ENCODE data around the gene TESK1. TPM values are rescaled to one million over a fixed set of nuclear protein-coding genes. Genes with fewer than 3 reads are reported as not detected.

Gene TESK1, protein sequence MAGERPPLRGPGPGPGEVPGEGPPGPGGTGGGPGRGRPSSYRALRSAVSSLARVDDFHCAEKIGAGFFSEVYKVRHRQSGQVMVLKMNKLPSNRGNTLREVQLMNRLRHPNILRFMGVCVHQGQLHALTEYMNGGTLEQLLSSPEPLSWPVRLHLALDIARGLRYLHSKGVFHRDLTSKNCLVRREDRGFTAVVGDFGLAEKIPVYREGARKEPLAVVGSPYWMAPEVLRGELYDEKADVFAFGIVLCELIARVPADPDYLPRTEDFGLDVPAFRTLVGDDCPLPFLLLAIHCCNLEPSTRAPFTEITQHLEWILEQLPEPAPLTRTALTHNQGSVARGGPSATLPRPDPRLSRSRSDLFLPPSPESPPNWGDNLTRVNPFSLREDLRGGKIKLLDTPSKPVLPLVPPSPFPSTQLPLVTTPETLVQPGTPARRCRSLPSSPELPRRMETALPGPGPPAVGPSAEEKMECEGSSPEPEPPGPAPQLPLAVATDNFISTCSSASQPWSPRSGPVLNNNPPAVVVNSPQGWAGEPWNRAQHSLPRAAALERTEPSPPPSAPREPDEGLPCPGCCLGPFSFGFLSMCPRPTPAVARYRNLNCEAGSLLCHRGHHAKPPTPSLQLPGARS
- total RNA-seq (2014; rRNA removed; shearing (Covaris generic)) (21.6 and 33.0 TPM in 2 replicates), polyA plus RNA-seq (2016; fragmentation: Nextera tagmentation; extraction: Ambion mirVana) (14.1 and 14.9 TPM in 2 replicates)

DNA sequence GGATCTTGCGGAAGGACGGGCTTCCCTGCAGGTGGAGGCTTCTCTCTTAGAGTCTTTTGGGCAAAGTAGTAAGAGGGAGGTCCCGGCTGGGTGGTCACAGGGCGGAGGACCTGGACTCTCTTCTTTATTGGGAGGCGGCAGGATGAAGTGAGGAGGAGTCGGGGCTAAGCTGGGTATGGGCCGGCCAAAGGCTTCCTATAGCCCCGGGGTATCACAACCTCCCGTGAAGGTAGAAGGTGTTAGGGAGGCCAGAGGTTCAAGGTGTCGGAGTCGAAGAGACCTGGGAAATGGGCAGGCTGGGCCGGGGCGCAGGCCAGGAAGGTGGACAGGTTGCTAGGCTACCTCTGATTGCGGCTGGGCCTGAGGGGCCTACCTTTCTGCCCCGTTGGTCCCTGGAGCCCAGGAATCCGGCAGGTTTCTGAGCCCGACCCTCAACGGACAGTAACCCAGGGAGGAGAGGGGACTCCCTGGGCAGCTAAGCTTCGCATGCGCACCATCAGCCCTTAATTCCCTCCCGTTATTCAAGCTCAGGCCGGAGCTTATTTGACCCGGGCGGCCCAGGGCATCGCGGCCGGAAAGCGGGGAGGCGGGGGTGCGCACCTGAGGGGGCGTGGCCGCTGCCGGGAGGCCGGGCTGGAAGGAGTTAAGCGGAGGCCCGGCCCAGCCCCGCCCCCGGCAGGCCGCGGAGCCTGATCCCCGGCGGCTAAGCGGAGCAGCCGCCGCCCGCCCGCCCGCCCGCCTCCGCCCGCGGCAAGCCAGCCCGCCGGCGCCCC, at the start of gene TESK1:
TESK1 (plus strand) TSS at position 685 of the 773 bp plus-strand sequence. CDS start 358 bp downstream, outside the sequence.
- TF ChIP-seq EZH2phosphoT487 (IDR thresholded peaks at IDR 0.05; ENCODE audit: insufficient read depth, low read depth) = no peak
- TF ChIP-seq EZH2 (IDR thresholded peaks at IDR 0.05; ENCODE audit: insufficient read depth, poor library complexity, severe bottlenecking) = no peak
- peak within 1 kb of the TSS; percentile 75 for H3K4me3 ChIP-seq
- WGBS, 2 experiments (ENCODE audit: low coverage in 1 of 2, low lambda C conversion rate in 2 of 2, missing lambda C conversion rate in 2 of 2) = 2% methylated on average over 23 to 33 of the region's 55 CpGs
- no peaks in the 10 kb centered on the region for H3K27me3 ChIP-seq (replicated peaks; ENCODE audit: insufficient read depth)
- peak within 1 kb of the TSS; percentile 91 for H3K4me2 ChIP-seq (ENCODE audit: unreplicated experiment)
- H3K9me2 ChIP-seq (ENCODE audit: insufficient read depth) = no peaks in the 10 kb centered on the region
- in situ Hi-C loops (cut with MboI) = loop anchor here (25.0 kb wide), 1 partner anchor 108 kb away; no protein-coding TSS in a partner anchor
- H2AFZ ChIP-seq = peak within 1 kb of the TSS; percentile 84
- H3K36me3 ChIP-seq (ENCODE audit: low read depth) = peaks cover 7% of the 10 kb centered on the region; the same call in 1 of the 2 replicates
- DNase-seq = peak; percentile 82
- no peaks in the 10 kb centered on the region for H4K20me1 ChIP-seq (ENCODE audit: insufficient read depth)
- H3K9ac ChIP-seq = peak within 1 kb of the TSS; percentile 76
- peaks cover 25% of the 10 kb centered on the region for H3K79me2 ChIP-seq (ENCODE audit: insufficient read depth)
- H3K27ac ChIP-seq = peak within 1 kb of the TSS; percentile 60
- H3K9me3 ChIP-seq (ENCODE audit: low read depth) = no peaks in the 10 kb centered on the region
- H3K4me1 ChIP-seq (ENCODE audit: insufficient read depth) = peaks cover 15% of the 10 kb centered on the region
- peaks cover 21% of the 10 kb centered on the region for H3F3A ChIP-seq (ENCODE audit: insufficient read depth)

DNA sequence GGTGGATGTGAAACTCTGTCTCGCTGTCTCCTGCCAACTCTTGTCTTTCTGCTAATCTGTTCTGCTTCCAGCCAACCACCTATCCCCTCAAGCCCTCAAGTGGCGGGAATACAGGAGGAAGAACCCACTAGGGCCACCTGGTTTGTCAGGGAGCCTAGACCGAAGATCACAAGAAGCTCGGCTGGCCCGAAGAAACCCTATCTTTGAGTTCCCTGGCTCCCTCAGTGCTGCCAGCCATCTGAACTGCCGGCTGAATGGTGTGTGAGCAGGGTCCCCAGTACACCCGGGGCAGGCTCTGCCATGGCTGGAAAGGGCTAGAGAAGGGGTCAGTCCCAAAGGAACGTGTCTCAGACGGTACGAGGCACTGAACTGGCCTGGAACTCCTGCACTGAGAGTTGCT, 49.2 kb upstream of the TESK1 start:
- H3K9me3 ChIP-seq (ENCODE audit: low read depth) = no peaks in the 10 kb centered on the region
- peaks cover 81% of the 10 kb centered on the region for H3K79me2 ChIP-seq (ENCODE audit: insufficient read depth)
- 80 to 81% methylated on average over 10 of the region's 10 CpGs for WGBS, 2 experiments (ENCODE audit: low coverage in 1 of 2, low lambda C conversion rate in 2 of 2, missing lambda C conversion rate in 2 of 2)
- no peak overlapping the region for H3K9ac ChIP-seq
- DNase-seq = no peak
- H4K20me1 ChIP-seq (ENCODE audit: insufficient read depth) = no peaks in the 10 kb centered on the region
- no peaks in the 10 kb centered on the region for H3K9me2 ChIP-seq (ENCODE audit: insufficient read depth)
- no peak overlapping the region for H3K4me3 ChIP-seq
- H3K36me3 ChIP-seq (ENCODE audit: low read depth) = peaks cover 42% of the 10 kb centered on the region
- H3F3A ChIP-seq (ENCODE audit: insufficient read depth) = peaks cover 30% of the 10 kb centered on the region
- H2AFZ ChIP-seq = no peak overlapping the region
- H3K4me2 ChIP-seq (ENCODE audit: unreplicated experiment) = no peak overlapping the region
- TF ChIP-seq EZH2 (IDR thresholded peaks at IDR 0.05; ENCODE audit: insufficient read depth, poor library complexity, severe bottlenecking) = no peak
- TF ChIP-seq EZH2phosphoT487 (IDR thresholded peaks at IDR 0.05; ENCODE audit: insufficient read depth, low read depth) = no peak
- peaks cover 26% of the 10 kb centered on the region for H3K4me1 ChIP-seq (ENCODE audit: insufficient read depth)
- in situ Hi-C loops (cut with MboI) = loop anchor here (10.0 kb wide), 1 partner anchor 441 kb away; the partner anchor contains the start of gene ATOSB
- H3K27ac ChIP-seq = no peak overlapping the region
- H3K27me3 ChIP-seq (replicated peaks; ENCODE audit: insufficient read depth) = no peaks in the 10 kb centered on the region

DNA sequence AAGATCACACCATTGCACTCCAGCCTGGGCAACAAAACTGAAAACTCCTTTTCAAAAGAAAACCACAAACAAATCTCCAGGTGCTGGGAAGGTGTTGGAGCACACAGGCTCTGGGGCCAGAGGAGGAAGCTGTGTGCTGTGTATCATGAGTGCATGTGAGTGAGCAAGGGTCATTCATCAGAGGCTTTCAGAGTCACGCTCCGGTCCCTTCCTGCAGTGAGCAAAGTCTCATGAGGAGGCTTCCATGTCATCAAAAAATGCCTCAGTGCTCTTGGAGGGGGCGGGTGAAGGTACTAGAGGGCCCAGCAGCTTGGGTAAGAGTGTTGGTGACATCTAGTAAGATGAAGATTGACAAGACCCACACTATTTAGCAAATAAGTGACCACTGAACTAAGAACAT, 48.3 kb upstream of the TESK1 start:
- no peak overlapping the region for H3K4me2 ChIP-seq (ENCODE audit: unreplicated experiment)
- no peak for TF ChIP-seq EZH2 (IDR thresholded peaks at IDR 0.05; ENCODE audit: insufficient read depth, poor library complexity, severe bottlenecking)
- TF ChIP-seq EZH2phosphoT487 (IDR thresholded peaks at IDR 0.05; ENCODE audit: insufficient read depth, low read depth) = no peak
- H3K27me3 ChIP-seq (replicated peaks; ENCODE audit: insufficient read depth) = no peaks in the 10 kb centered on the region
- H3K79me2 ChIP-seq (ENCODE audit: insufficient read depth) = peaks cover 72% of the 10 kb centered on the region
- no peak overlapping the region for H2AFZ ChIP-seq
- in situ Hi-C loops (cut with MboI) = loop anchor here (10.0 kb wide), 1 partner anchor 442 kb away; the partner anchor contains the start of gene ATOSB
- 97 to 100% methylated on average over 3 of the region's 3 CpGs for WGBS, 2 experiments (ENCODE audit: low coverage in 1 of 2, low lambda C conversion rate in 2 of 2, missing lambda C conversion rate in 2 of 2)
- H3F3A ChIP-seq (ENCODE audit: insufficient read depth) = peaks cover 24% of the 10 kb centered on the region
- no peak overlapping the region for H3K4me3 ChIP-seq
- H4K20me1 ChIP-seq (ENCODE audit: insufficient read depth) = no peaks in the 10 kb centered on the region
- no peak for DNase-seq
- no peak overlapping the region for H3K27ac ChIP-seq
- no peak overlapping the region for H3K9ac ChIP-seq
- peaks cover 19% of the 10 kb centered on the region for H3K4me1 ChIP-seq (ENCODE audit: insufficient read depth)
- no peaks in the 10 kb centered on the region for H3K9me3 ChIP-seq (ENCODE audit: low read depth)
- H3K9me2 ChIP-seq (ENCODE audit: insufficient read depth) = no peaks in the 10 kb centered on the region
- H3K36me3 ChIP-seq (ENCODE audit: low read depth) = peaks cover 45% of the 10 kb centered on the region

DNA sequence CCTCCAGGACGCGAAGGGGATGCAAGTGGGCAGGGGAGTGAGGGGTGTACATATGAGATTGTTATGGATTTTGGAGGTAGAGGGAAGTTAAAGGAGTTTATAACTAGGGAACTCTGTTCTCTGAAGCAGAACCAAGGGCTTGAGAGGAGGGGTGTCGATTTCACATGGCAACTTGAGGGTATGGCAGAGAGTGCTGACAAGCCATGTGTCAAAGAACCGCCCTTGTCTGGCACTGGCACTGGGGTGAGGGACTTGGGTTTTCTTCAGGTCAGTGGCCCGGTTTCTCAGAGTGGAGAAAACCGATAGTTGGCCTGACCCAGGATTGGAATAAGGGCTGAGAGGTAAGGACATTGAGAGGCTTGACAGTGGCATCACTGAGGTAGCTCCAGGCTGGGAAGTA, 47.7 kb upstream of the TESK1 start:
- H3K4me1 ChIP-seq (ENCODE audit: insufficient read depth) = peaks cover 15% of the 10 kb centered on the region
- H3F3A ChIP-seq (ENCODE audit: insufficient read depth) = peaks cover 23% of the 10 kb centered on the region
- H3K79me2 ChIP-seq (ENCODE audit: insufficient read depth) = peaks cover 67% of the 10 kb centered on the region
- no peaks in the 10 kb centered on the region for H3K9me2 ChIP-seq (ENCODE audit: insufficient read depth)
- no peak overlapping the region for H3K27ac ChIP-seq
- DNase-seq = no peak
- H3K36me3 ChIP-seq (ENCODE audit: low read depth) = peaks cover 50% of the 10 kb centered on the region
- no peak overlapping the region for H3K4me2 ChIP-seq (ENCODE audit: unreplicated experiment)
- TF ChIP-seq EZH2 (IDR thresholded peaks at IDR 0.05; ENCODE audit: insufficient read depth, poor library complexity, severe bottlenecking) = no peak
- TF ChIP-seq EZH2phosphoT487 (IDR thresholded peaks at IDR 0.05; ENCODE audit: insufficient read depth, low read depth) = no peak
- H3K9me3 ChIP-seq (ENCODE audit: low read depth) = no peaks in the 10 kb centered on the region
- no peaks in the 10 kb centered on the region for H4K20me1 ChIP-seq (ENCODE audit: insufficient read depth)
- H2AFZ ChIP-seq = no peak overlapping the region
- no peak overlapping the region for H3K4me3 ChIP-seq
- no peak overlapping the region for H3K9ac ChIP-seq
- in situ Hi-C loops (cut with MboI) = loop anchor here (10.0 kb wide), 1 partner anchor 443 kb away; the partner anchor contains the start of gene ATOSB
- H3K27me3 ChIP-seq (replicated peaks; ENCODE audit: insufficient read depth) = no peaks in the 10 kb centered on the region
- 66 to 75% methylated on average over 6 of the region's 6 CpGs for WGBS, 2 experiments (ENCODE audit: low coverage in 1 of 2, low lambda C conversion rate in 2 of 2, missing lambda C conversion rate in 2 of 2)

All from GM23248 (cell line).